Effector memory CD4-positive, alpha-beta T cell (primary cell): ENCODE results near the gene RYR3.

Experiments
- DNase-seq, 3 donors: peaks; one replicate each; pipeline ENCODE4 v3.0.0-alpha.2; 2020
- H3K27ac ChIP-seq: 2 replicates; pipeline ENCODE4 v1.7.0; 2013; ENCODE audit warnings: mild to moderate bottlenecking, low read length, moderate library complexity; ENCODE audit not compliant: insufficient read depth, poor library complexity, severe bottlenecking
- H3K27me3 ChIP-seq: replicated peaks from 2 replicates; pipeline ENCODE4 v1.7.0; 2013; ENCODE audit warnings: mild to moderate bottlenecking, low read length; ENCODE audit not compliant: insufficient read depth, control insufficient read depth, poor library complexity, severe bottlenecking
- H3K36me3 ChIP-seq: 2 replicates; pipeline ENCODE4 v1.7.0; 2013; ENCODE audit warnings: mild to moderate bottlenecking, low read length, moderate library complexity; ENCODE audit not compliant: control insufficient read depth, insufficient read depth
- H3K4me1 ChIP-seq: 2 replicates; pipeline ENCODE4 v1.7.0; 2013; ENCODE audit warnings: low read length, mild to moderate bottlenecking; ENCODE audit not compliant: control insufficient read depth, insufficient read depth, poor library complexity, severe bottlenecking
- H3K4me3 ChIP-seq: 2 replicates; pipeline ENCODE4 v1.7.0; 2013; ENCODE audit warnings: low read length, low read depth, mild to moderate bottlenecking; ENCODE audit not compliant: insufficient read depth, poor library complexity, severe bottlenecking
- H3K9me3 ChIP-seq: 2 replicates; pipeline ENCODE4 v1.7.0; 2013; ENCODE audit warnings: mild to moderate bottlenecking, low read length, moderate library complexity; ENCODE audit not compliant: control insufficient read depth

The RYR3 gene

DNA sequence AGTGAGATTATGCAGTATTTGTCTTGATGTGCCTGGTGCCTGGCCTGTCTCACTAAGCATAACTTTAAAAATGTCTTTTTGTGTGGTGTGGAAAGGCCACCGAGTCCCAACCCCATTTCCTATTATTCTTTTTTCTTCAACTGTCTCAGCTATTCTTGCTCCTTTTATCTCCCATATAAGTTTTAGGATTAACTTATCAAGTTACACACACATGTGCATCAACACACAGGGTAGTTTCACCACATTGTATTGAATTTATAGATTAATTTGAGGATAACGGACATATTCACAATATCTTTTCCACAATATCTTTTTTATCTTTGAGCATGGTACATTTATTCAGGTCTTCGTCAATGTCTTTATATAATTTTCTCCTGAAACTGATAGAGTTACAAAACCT lies 127.6 kb downstream of the RYR3 start:
- no peaks in the 10 kb centered on the region for H3K36me3 ChIP-seq
- no peak overlapping the region for H3K27ac ChIP-seq
- DNase-seq = no peak
- no peaks in the 10 kb centered on the region for H3K9me3 ChIP-seq
- H3K4me3 ChIP-seq = no peak overlapping the region
- H3K27me3 ChIP-seq = no peaks in the 10 kb centered on the region
- no peaks in the 10 kb centered on the region for H3K4me1 ChIP-seq

DNA sequence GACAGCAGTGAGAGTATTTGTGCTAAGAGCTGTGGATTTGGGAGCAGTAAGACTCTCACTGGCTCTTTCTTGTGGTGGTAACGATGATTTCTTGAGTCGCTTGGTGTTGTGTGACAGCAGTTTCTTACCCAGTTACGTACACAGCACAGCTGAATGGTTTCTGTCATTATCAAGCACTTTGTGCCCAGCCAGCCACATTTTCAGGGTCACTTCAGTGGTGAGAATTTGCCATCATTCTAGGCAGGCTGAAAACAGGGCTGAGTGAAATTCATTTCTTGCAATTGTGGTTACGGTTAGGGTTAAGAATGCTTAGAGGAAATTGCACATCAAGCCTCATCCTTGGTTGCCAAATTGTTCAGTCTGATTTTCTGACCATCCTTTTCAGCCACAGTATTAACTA lies 130.1 kb downstream of the RYR3 start:
- no peak for DNase-seq
- Histone ChIP-seq H3K4me3 (no peak overlapping the region), H3K4me1 (no peaks in the 10 kb centered on the region), H3K27me3 (no peaks in the 10 kb centered on the region), H3K27ac (no peak overlapping the region), H3K36me3 (no peaks in the 10 kb centered on the region), H3K9me3 (no peaks in the 10 kb centered on the region)

DNA sequence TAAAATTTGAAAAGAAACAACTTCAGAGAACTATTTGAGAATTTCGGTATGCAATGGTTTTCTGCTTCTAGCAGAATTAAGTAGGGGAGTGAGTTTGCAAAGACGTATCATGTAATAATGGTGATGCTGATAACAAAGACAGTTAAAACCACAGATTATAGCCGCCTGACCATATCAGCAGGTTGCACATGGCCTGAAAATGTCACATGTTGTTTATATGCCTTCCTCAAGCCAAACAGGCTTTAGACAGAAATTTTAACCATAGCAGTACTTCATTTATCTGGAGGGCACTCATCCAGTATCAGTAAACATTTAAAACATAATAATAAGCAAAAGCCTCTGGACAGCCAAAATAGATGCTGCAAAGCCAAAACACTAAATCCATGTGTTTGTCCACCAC lies 131.7 kb downstream of the RYR3 start:
- Histone ChIP-seq H3K4me3 (no peak overlapping the region), H3K27ac (no peak overlapping the region), H3K36me3 (no peaks in the 10 kb centered on the region)

DNA sequence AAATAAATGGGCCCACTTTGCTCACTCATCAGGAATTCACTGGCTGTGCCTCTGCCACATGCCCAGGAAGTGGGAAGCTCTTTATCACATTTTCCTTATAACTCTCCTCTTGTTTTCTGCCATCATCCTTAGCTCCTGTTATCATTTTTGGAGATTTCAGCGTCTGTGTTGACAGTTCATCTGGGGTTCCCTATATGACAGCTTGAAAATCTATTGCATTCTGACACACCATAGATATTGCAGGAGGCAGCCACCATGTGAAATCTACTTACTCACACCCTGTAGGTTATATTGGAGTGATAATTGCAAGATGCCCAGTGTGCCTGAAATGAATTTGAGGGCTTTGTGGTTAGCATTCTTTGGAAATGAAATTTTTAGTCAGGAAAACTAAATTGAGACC lies 132.9 kb downstream of the RYR3 start:
- Histone ChIP-seq H3K9me3 (no peaks in the 10 kb centered on the region), H3K27ac (no peak overlapping the region), H3K4me1 (no peaks in the 10 kb centered on the region), H3K27me3 (no peaks in the 10 kb centered on the region), H3K36me3 (no peaks in the 10 kb centered on the region), H3K4me3 (no peak overlapping the region)
- no peak for DNase-seq

More for the DNA sequence above, 131.7 kb downstream of the RYR3 start:
- H3K27me3 ChIP-seq = no peaks in the 10 kb centered on the region
- H3K4me1 ChIP-seq = no peaks in the 10 kb centered on the region
- no peaks in the 10 kb centered on the region for H3K9me3 ChIP-seq
- no peak for DNase-seq

DNA sequence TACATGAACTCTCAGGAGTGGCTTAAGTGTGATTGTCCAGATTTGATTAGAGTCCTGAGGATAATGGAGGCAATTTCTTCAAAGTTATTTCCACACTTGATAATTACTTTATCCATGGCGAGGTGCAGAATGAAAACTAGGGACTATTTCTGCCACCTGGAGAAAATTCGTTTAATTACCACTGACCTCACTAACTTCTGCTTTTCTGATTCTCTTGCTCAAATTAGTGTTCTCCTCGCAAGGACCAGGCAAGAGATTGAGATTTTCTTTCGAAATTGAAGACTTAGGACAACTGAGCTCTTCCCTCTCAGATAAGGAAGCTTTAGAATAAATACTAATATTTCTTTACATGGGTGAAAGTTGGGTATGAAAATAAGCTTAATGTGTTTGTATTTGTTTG lies 135.2 kb downstream of the RYR3 start:
- H3K4me3 ChIP-seq = no peak overlapping the region
- no peaks in the 10 kb centered on the region for H3K27me3 ChIP-seq
- no peak for DNase-seq
- no peak overlapping the region for H3K27ac ChIP-seq
- no peaks in the 10 kb centered on the region for H3K9me3 ChIP-seq
- no peaks in the 10 kb centered on the region for H3K36me3 ChIP-seq
- no peaks in the 10 kb centered on the region for H3K4me1 ChIP-seq

DNA sequence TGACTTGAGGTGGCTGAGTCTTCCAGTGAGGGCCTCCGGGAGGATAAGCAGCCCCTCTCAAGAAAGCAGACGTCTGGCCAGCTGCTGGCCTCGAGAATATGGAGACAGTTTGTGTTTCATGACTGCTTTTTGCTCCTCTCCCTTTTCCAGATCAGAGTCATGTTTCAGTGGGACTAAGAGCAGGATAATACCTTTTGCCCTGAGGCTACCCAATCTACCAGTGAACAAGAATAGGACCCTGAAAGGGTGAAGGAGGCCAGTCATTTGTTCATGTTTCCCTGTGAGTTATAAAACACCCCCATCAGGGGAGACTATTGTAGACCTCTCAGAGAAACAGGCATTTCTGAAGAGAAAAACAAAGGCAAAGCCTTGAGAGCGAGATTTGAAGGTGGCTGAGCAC lies 137.4 kb downstream of the RYR3 start:
- H3K27me3 ChIP-seq = no peaks in the 10 kb centered on the region
- H3K27ac ChIP-seq = no peak overlapping the region
- H3K4me1 ChIP-seq = no peaks in the 10 kb centered on the region
- no peak overlapping the region for H3K4me3 ChIP-seq
- H3K36me3 ChIP-seq = no peaks in the 10 kb centered on the region
- no peaks in the 10 kb centered on the region for H3K9me3 ChIP-seq
- DNase-seq = no peak

DNA sequence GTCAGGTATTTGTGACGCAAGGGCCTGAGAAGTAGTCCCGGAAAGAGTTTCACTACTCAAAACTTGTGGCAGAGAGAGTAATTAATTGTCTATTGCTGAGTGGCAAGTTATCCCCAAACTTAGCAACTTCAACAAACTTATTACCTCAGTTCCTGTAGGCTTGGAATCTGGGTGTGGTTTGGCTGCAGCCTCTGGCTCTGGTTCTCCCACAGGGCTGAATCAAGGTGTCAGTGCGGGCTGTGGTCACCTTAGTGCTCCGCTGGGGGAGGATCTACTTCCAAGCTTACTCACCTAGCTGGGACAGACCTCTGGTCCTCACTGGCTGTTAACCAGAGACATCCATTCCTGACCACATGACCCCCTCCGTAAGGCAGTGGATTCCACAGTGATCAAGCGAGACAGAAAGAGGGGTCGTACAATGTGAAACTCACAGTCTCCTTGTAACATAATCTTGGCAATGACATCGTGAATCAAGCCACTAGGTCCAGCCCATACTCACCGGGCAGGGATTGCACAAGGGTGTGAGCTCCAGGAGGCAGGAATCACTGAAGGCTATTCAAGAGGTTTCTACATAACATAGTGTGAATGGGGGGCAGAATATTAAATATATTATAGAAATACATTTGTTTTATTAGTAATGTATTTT lies 138.3 kb downstream of the RYR3 start:
- no peak overlapping the region for H3K4me3 ChIP-seq
- no peak for DNase-seq
- H3K36me3 ChIP-seq = no peaks in the 10 kb centered on the region
- H3K27ac ChIP-seq = no peak overlapping the region
- no peaks in the 10 kb centered on the region for H3K27me3 ChIP-seq
- no peaks in the 10 kb centered on the region for H3K9me3 ChIP-seq
- H3K4me1 ChIP-seq = no peaks in the 10 kb centered on the region

DNA sequence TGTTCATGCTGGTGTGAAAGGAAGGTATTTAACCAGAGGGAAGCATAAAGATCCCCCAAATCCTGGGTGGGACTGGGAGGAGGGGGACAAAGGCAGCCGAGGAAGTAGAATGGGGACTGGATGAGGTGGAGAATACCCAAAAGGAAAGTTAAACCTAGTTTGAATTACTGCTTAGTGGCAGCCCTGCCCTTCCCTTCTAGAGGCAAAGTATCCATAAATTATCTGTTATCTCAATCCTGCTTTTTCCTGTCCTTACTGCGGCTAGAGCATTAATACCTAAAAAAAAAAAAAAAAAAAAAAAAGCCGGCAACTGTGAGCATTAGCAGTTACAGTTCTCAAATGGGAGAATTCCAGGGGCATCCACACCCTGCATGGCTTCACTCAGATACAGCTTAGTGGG lies 139.0 kb downstream of the RYR3 start:
- H3K27me3 ChIP-seq = no peaks in the 10 kb centered on the region
- H3K36me3 ChIP-seq = no peaks in the 10 kb centered on the region
- DNase-seq = no peak
- no peaks in the 10 kb centered on the region for H3K4me1 ChIP-seq
- H3K27ac ChIP-seq = no peak overlapping the region
- no peak overlapping the region for H3K4me3 ChIP-seq
- no peaks in the 10 kb centered on the region for H3K9me3 ChIP-seq

DNA sequence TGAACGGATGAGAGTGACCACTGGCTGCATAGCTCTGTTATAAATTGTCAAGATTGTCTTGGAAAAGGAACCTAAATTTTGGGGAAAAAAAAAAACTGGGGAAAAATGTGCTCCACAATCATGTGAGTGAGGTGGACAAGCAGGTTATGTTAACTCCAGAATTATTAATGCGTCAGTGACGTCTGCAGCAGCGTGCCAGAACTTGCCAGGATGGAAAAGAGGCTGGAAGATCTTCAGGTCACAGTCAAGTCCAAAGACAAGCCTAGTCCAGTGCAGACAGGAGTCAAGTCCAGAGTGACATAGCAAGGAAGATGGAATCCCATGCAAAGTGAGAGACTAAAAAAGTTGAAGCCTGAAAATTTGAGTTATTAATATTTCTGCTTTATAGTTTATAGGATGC lies 140.6 kb downstream of the RYR3 start:
- no peaks in the 10 kb centered on the region for H3K9me3 ChIP-seq
- H3K27me3 ChIP-seq = no peaks in the 10 kb centered on the region
- DNase-seq = no peak
- H3K4me3 ChIP-seq = no peak overlapping the region
- no peak overlapping the region for H3K27ac ChIP-seq
- H3K4me1 ChIP-seq = no peaks in the 10 kb centered on the region
- H3K36me3 ChIP-seq = no peaks in the 10 kb centered on the region

DNA sequence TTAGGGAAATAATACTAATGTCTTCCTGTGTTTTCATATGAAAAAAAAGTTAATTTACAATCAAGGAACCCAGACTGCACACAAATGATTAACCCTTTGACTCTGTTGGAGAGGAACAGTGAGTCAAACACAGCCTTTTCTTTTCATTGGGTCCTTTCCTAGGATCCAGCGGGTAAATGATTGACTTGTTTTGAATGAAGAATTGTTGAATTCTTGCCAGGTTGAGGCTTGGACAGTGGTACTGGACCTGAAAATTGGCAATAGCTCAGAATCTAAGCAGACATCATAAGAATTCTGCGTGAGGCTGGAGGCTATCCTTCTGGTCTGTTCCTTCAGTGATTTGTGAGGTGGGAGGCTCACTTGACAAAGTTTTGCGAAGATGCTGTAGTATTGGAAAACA lies 143.0 kb downstream of the RYR3 start:
- H3K4me1 ChIP-seq = no peaks in the 10 kb centered on the region
- no peaks in the 10 kb centered on the region for H3K9me3 ChIP-seq
- no peaks in the 10 kb centered on the region for H3K27me3 ChIP-seq
- no peak overlapping the region for H3K4me3 ChIP-seq
- no peak for DNase-seq
- no peaks in the 10 kb centered on the region for H3K36me3 ChIP-seq
- no peak overlapping the region for H3K27ac ChIP-seq
